ENCODE measurements around the gene RFTN1. TPM values are rescaled to one million over a fixed set of nuclear protein-coding genes. Genes with fewer than 3 reads are reported as not detected.

The RFTN1 gene
- total RNA-seq, 4 donors from 2014 or later = 113 to 137 (median 122) TPM

DNA sequence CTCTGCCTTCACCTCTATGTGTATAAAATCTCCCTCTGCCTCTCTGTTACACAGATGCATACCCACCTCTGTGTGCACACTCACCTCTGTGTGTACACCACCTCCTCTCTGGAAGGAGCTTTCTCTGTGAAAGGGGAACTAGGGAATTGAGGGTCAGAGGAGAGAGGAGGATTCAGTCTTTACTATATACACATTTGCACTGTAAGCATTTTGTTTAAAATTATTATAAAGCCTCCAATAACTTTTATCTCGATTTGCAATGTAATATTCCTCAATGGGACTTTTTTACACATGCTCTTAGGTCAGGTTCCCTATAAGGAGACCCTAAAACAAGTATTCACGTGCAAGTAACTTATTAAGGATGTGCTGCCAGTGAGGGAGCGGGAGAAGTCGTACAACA lies 166.0 kb downstream of the RFTN1 start:
- Histone ChIP-seq H3K4me1 (peaks cover 0 to 23% (median 3%) of the 10 kb centered on the region in 4 donors), H3K36me3 (peaks cover 0 to 65% (median 0%) of the 10 kb centered on the region in 3 donors), H3K4me3 (no peak overlapping the region), H3K9me3 (no peaks in the 10 kb centered on the region), H3K27me3 (no peaks in the 10 kb centered on the region), H3K27ac (no peak overlapping the region)
- 87 to 92% methylated on average over 4 of the region's 4 CpGs for whole genome bisulfite sequencing, 2 donors
- TF ChIP-seq, protein P1, sequence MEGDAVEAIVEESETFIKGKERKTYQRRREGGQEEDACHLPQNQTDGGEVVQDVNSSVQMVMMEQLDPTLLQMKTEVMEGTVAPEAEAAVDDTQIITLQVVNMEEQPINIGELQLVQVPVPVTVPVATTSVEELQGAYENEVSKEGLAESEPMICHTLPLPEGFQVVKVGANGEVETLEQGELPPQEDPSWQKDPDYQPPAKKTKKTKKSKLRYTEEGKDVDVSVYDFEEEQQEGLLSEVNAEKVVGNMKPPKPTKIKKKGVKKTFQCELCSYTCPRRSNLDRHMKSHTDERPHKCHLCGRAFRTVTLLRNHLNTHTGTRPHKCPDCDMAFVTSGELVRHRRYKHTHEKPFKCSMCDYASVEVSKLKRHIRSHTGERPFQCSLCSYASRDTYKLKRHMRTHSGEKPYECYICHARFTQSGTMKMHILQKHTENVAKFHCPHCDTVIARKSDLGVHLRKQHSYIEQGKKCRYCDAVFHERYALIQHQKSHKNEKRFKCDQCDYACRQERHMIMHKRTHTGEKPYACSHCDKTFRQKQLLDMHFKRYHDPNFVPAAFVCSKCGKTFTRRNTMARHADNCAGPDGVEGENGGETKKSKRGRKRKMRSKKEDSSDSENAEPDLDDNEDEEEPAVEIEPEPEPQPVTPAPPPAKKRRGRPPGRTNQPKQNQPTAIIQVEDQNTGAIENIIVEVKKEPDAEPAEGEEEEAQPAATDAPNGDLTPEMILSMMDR (IDR thresholded peaks at IDR 0.05) = no peak
- TF ChIP-seq POLR2A (IDR thresholded peaks at IDR 0.05) = no peak
- no peak for TF ChIP-seq EP300 (IDR thresholded peaks at IDR 0.05)
- no peak for DNase-seq (ENCODE audit: low spot score in 2 of 2)

DNA sequence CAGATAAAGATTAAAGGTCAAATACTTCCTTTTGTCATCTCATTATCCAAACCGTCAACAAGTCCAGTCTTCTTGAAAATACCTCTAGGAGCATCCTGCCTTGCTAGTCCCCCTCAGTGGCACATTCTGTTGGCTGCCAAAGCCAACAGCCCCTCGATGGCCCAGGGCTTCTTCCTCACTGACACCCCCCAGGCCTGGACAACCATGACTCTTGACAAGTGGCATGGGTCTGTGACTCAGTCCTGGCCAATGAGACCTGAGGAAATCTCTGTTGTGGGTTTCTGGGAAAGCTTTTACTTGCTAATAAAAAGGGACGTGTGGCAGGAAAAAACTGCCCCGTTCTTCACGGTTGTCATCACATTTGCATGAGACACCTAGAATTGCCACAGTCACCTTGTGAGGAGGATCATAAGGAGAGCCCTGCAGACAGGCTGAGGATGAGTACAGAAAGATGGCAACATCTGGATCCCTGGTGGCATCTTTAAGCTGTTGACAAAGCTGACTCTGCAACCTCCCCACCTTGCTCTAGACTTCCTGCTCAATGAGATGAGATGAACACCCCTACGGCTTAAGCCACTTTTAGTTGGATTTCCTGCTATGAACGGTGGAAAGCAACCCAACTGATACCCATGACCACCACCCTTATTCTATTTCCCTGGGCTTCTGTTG lies 167.0 kb downstream of the RFTN1 start:
- no peaks in the 10 kb centered on the region for H3K27me3 ChIP-seq
- H3K27ac ChIP-seq = no peak overlapping the region
- 89 to 91% methylated on average over 7 of the region's 7 CpGs for WGBS, 2 donors
- DNase-seq (ENCODE audit: low spot score in 2 of 2) = no peak
- no peaks in the 10 kb centered on the region for H3K9me3 ChIP-seq
- no peak overlapping the region for H3K4me3 ChIP-seq
- H3K4me1 ChIP-seq = peaks cover 0 to 21% (median 3%) of the 10 kb centered on the region in 4 donors
- H3K36me3 ChIP-seq = peaks cover 0 to 68% (median 0%) of the 10 kb centered on the region in 3 donors
- TF ChIP-seq EP300 (IDR thresholded peaks at IDR 0.05) = no peak
- TF ChIP-seq POLR2A (IDR thresholded peaks at IDR 0.05) = no peak
- TF ChIP-seq, protein P1 (IDR thresholded peaks at IDR 0.05) = no peak

DNA sequence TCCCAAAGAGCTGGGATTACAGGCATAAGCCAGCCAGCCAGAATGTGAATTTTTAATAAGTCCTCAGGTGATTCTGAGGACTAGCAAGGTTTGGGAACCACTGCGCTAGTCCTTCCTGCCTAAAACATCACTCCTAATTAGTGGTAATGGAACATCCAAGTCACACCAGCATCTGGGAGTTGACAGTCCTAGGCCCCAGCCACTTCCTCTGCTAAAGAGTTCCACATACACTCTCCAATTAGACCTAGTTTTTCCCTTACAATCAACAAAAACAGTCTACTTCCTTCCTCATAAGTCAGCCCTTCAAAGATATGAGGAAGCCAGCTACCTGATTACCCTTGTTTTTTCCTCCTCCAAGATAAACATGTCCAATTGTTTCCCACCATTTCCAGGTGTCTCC lies 170.4 kb downstream of the RFTN1 start:
- no peak overlapping the region for H3K27ac ChIP-seq
- no peak for TF ChIP-seq POLR2A (IDR thresholded peaks at IDR 0.05)
- TF ChIP-seq, protein P1 (IDR thresholded peaks at IDR 0.05) = no peak
- no peak for TF ChIP-seq EP300 (IDR thresholded peaks at IDR 0.05)
- H3K27me3 ChIP-seq = no peaks in the 10 kb centered on the region
- no peak overlapping the region for H3K4me3 ChIP-seq
- 81 to 93% methylated on average over 1 of the region's 1 CpG for WGBS, 2 donors
- H3K36me3 ChIP-seq = peaks cover 0 to 43% (median 0%) of the 10 kb centered on the region in 3 donors
- no peak for DNase-seq (ENCODE audit: low spot score in 2 of 2)
- no peaks in the 10 kb centered on the region for H3K9me3 ChIP-seq
- peaks cover 0 to 11% (median 0%) of the 10 kb centered on the region in 4 donors for H3K4me1 ChIP-seq

DNA sequence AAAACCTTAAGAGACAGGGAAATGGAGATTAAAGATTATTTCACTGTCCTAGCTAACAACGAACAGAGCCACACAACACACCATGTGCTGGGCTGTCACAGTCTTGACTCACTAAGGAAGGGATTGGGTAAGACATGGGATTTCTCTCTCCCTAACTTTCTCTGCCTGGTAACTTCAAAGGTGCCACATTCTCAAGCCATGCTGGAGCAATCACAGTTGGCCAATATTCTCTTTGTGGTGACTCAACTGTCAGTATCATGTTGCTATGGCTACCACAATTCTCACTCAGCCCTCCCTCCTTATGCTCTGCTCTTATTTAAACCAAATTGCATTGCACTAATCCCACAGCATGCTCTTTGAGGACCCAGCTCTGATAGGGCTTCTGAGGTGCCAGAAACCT lies 174.5 kb downstream of the RFTN1 start:
- no peaks in the 10 kb centered on the region for H3K27me3 ChIP-seq
- WGBS, 2 donors = 77 to 81% methylated on average over 1 of the region's 1 CpG
- H3K36me3 ChIP-seq = peaks cover 0 to 39% (median 0%) of the 10 kb centered on the region in 3 donors
- DNase-seq (ENCODE audit: low spot score in 2 of 2) = no peak
- peaks cover 0 to 12% (median 0%) of the 10 kb centered on the region in 4 donors for H3K9me3 ChIP-seq
- no peak overlapping the region for H3K4me3 ChIP-seq
- peak overlapping the region in 1 of 4 donors; percentile 21 for H3K27ac ChIP-seq
- H3K4me1 ChIP-seq = peaks cover 0 to 14% (median 0%) of the 10 kb centered on the region in 4 donors
- TF ChIP-seq, protein P1 (IDR thresholded peaks at IDR 0.05) = no peak
- TF ChIP-seq POLR2A (IDR thresholded peaks at IDR 0.05) = no peak
- TF ChIP-seq EP300 (IDR thresholded peaks at IDR 0.05) = peak in 1 of 2 donors; percentile 46

DNA sequence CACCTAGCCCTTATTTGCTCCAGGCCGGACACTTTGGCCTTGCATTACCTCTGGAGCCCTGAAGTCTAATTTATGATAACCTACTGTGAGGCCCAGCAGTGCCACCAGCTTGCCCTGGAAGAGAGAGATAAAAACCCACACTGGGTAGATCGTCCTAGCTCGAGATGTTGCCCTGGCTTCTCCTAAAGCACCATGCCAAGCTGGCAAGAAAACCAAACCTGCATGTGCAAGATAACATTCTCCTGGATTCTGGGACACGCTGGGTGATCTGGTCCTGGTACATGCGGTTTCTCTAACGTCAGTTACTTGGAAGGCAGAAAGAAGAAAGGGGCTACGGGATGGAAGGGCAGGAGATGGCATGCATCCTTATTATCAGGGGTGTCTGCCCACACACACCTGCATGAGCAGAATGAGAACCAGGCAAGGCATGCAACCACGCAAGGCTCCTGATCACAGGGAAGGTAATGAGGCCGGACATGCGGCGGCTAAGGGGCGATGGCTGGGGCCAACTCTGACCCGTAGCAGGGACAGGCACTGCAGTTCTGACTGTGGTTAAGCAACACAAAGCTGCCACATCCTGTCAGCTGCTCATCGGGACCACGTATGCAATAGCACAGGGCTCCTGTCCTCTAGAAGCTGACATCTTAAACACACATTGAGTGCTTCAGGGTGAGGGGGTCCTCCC lies 175.5 kb downstream of the RFTN1 start:
- Histone ChIP-seq H3K27ac (peak overlapping the region in 1 of 4 donors; percentile 21), H3K4me1 (peaks cover 0 to 18% (median 0%) of the 10 kb centered on the region in 4 donors), H3K27me3 (no peaks in the 10 kb centered on the region), H3K36me3 (peaks cover 0 to 44% (median 0%) of the 10 kb centered on the region in 3 donors), H3K4me3 (no peak overlapping the region), H3K9me3 (peaks cover 0 to 12% (median 0%) of the 10 kb centered on the region in 4 donors)
- DNase-seq (ENCODE audit: low spot score in 2 of 2) = no peak
- TF ChIP-seq EP300 (IDR thresholded peaks at IDR 0.05) (no peak), POLR2A (IDR thresholded peaks at IDR 0.05) (no peak)
- TF ChIP-seq, protein P1 (IDR thresholded peaks at IDR 0.05) = no peak
- 85 to 91% methylated on average over 15 of the region's 15 CpGs for WGBS, 2 donors

Measured in tibial nerve (tissue), 4 donors.